Lower leg skin (tissue), 4 donors: ENCODE results near the gene MSL3B.
A peak's percentile ranks its signal among the peaks of the same experiment; 100 is the strongest.

Experiments
- DNase-seq, 2 donors: peaks; one replicate each; pipeline ENCODE4 v3.0.0-alpha.2; 2019; ENCODE audit warnings: low spot score in 2 of 2
- H3K4me3 ChIP-seq: fragments of 200-600 bp; sonication (generic); 2 replicates; pipeline ENCODE4 v1.5.1; 2017; ENCODE audit warnings: mild to moderate bottlenecking, low read depth; ENCODE audit not compliant: poor library complexity, severe bottlenecking
- CTCF ChIP-seq, 3 donors: fragments of 450-650 bp; IDR thresholded peaks; one replicate each; pipeline ENCODE4 v1.5.1; 2016; ENCODE audit warnings: antibody characterized with exemption in 3 of 3, mild to moderate bottlenecking in 3 of 3, moderate library complexity in 2 of 3
- POLR2A ChIP-seq, 2 donors: fragments of 450-650 bp; IDR thresholded peaks; one replicate each; pipeline ENCODE4 v1.6.1; 2016 to 2017; ENCODE audit warnings: antibody characterized with exemption in 2 of 2, mild to moderate bottlenecking in 1 of 2, moderate library complexity in 1 of 2
- WGBS, 2 donors: methylation state at CpG; one replicate each; pipeline ENCODE4 v1.1.5; 2018; 5-methylcytosine and 5-hydroxymethylcytosine counted together
- intact Hi-C: fragments of 100-400 bp; cut with DNase I; formaldehyde crosslinking; loops from one replicate; pipeline ENCODE4 v1.15.0; 2023; ENCODE audit warnings: low total_unique reads

Gene MSL3B

GRCh38 chr2:233831861-233832260, 36.3 kb downstream of the MSL3B start:
- no peak overlapping the region for H3K4me3 ChIP-seq
- intact Hi-C loops = no loop called here
- no peak for TF ChIP-seq CTCF (IDR thresholded peaks at IDR 0.05)
- TF ChIP-seq POLR2A (IDR thresholded peaks at IDR 0.05) = no peak
- peak in 1 of 2 donors; percentile 68 for DNase-seq
- WGBS, 2 donors = 88 to 95% methylated on average over 6 of the region's 6 CpGs

GRCh38 chr2:233831011-233831721, 37.0 kb downstream of the MSL3B start:
- DNase-seq = peak in 1 of 2 donors; percentile 73
- intact Hi-C loops = no loop called here
- no peak overlapping the region for H3K4me3 ChIP-seq
- TF ChIP-seq CTCF (IDR thresholded peaks at IDR 0.05) = no peak
- no peak for TF ChIP-seq POLR2A (IDR thresholded peaks at IDR 0.05)
- WGBS, 2 donors = 64 to 75% methylated on average over 14 of the region's 14 CpGs

- DNase-seq = peak in 1 of 2 donors; percentile 74
- H3K4me3 ChIP-seq = no peak overlapping the region
- no peak for TF ChIP-seq POLR2A (IDR thresholded peaks at IDR 0.05)
- no peak for TF ChIP-seq CTCF (IDR thresholded peaks at IDR 0.05)
- intact Hi-C loops = no loop called here
- 89 to 91% methylated on average over 6 of the region's 6 CpGs for WGBS, 2 donors
These were observed 37.9 kb downstream of the MSL3B start for GRCh38 chr2:233830111-233830802.

- peak in 1 of 2 donors; percentile 68 for DNase-seq
- TF ChIP-seq CTCF (IDR thresholded peaks at IDR 0.05) (no peak), POLR2A (IDR thresholded peaks at IDR 0.05) (no peak)
- 74 to 77% methylated on average over 13 to 15 of the region's 15 CpGs for WGBS, 2 donors
- no peak overlapping the region for H3K4me3 ChIP-seq
- intact Hi-C loops = no loop called here
These were observed 38.7 kb downstream of the MSL3B start for GRCh38 chr2:233829193-233830110.

GRCh38 chr2:233828546-233829192, 39.5 kb downstream of the MSL3B start:
- no peak overlapping the region for H3K4me3 ChIP-seq
- 48 to 50% methylated on average over 12 to 24 of the region's 24 CpGs for WGBS, 2 donors
- TF ChIP-seq CTCF (IDR thresholded peaks at IDR 0.05) = no peak
- TF ChIP-seq POLR2A (IDR thresholded peaks at IDR 0.05) = no peak
- intact Hi-C loops = no loop called here
- peak in 1 of 2 donors; percentile 70 for DNase-seq
